Measurements from ENCODE around the gene ARHGEF1. TPM values are rescaled to one million over a fixed set of nuclear protein-coding genes. Genes with fewer than 3 reads are reported as not detected.

Gene ARHGEF1
- total RNA-seq, 1 donor from 2014 or later, result 113 TPM

DNA sequence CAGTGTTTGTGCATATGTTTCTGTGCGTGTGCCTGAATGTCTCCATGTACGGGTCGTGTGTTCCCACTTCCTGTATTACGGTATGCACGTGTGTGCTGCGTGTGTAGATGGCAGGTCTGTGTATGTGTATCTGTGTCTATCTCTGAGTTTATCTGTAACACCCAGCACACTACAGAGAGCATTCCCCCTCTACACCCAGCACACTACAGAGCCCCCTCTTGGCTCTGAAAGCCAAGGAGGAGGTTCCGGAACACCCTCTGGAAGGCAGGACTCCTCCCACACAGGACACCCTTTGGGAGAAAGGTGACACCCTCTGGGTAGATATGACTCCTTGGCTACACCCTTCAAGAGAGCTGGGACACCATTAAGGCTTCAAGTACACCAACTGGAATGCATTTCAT, 47.3 kb downstream of the ARHGEF1 start:
- no peak for TF ChIP-seq CTCF (IDR thresholded peaks at IDR 0.05; ENCODE audit: unreplicated experiment)
- DNase-seq (ENCODE audit: low spot score), result no peak
- peaks cover 10% of the 10 kb centered on the region for H3K4me1 Mint-ChIP-seq (ENCODE audit: unreplicated experiment)
- H3K4me3 Mint-ChIP-seq (ENCODE audit: unreplicated experiment), result no peak overlapping the region
- H3K9me3 Mint-ChIP-seq (ENCODE audit: unreplicated experiment), result no peaks in the 10 kb centered on the region
- peaks cover 8% of the 10 kb centered on the region for H3K36me3 Mint-ChIP-seq (ENCODE audit: low read depth, unreplicated experiment)
- H3K27ac Mint-ChIP-seq (ENCODE audit: unreplicated experiment), result peak overlapping the region; percentile 36
- peaks cover 34% of the 10 kb centered on the region for H3K27me3 Mint-ChIP-seq (ENCODE audit: unreplicated experiment)

DNA sequence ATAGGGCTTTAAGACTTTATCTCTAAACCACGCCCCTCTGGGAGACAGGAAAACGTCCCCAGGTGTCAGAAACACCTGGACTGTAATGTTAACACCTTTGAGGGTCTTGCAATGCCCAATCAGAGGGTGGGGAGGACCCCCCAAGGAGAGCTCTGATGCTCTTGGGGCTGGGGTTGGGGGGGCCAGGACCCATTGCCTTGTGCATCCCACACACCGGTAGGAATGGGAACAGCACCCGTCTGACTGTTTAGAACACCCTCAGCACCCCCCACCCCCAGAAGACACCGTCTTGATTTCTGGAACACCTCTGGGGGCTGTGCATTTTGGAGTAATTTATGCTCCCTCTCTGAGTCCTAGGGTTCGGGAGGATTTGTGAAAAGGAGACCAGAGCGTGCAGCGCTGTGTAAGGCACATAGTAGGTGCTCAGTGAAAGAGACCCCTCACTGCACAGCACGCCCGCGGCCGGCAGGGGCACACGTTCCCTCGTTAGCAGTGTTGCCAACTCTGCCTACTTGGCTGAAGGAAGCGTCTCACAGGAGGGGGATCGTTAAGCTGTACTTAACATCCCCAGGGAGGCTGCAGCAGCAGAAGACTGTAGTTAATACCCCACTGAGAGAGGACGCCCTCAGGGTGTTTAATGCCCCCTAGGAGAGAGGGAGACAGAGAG, 48.1 kb downstream of the ARHGEF1 start:
- Mint-ChIP-seq H3K27ac (ENCODE audit: unreplicated experiment) (peak overlapping the region; percentile 36), H3K9me3 (ENCODE audit: unreplicated experiment) (no peaks in the 10 kb centered on the region), H3K4me1 (ENCODE audit: unreplicated experiment) (peaks cover 10% of the 10 kb centered on the region), H3K4me3 (ENCODE audit: unreplicated experiment) (no peak overlapping the region), H3K27me3 (ENCODE audit: unreplicated experiment) (peaks cover 36% of the 10 kb centered on the region), H3K36me3 (ENCODE audit: low read depth, unreplicated experiment) (peaks cover 9% of the 10 kb centered on the region)
- peak; percentile 56 for TF ChIP-seq CTCF (IDR thresholded peaks at IDR 0.05; ENCODE audit: unreplicated experiment)
- no peak for DNase-seq (ENCODE audit: low spot score)

- peaks cover 43% of the 10 kb centered on the region for H3K27me3 Mint-ChIP-seq (ENCODE audit: unreplicated experiment)
- TF ChIP-seq CTCF (IDR thresholded peaks at IDR 0.05; ENCODE audit: unreplicated experiment), result no peak
- DNase-seq (ENCODE audit: low spot score), result no peak
- peaks cover 12% of the 10 kb centered on the region for H3K36me3 Mint-ChIP-seq (ENCODE audit: low read depth, unreplicated experiment)
- peaks cover under 1% of the 10 kb centered on the region for H3K9me3 Mint-ChIP-seq (ENCODE audit: unreplicated experiment)
- no peak overlapping the region for H3K27ac Mint-ChIP-seq (ENCODE audit: unreplicated experiment)
- peaks cover 10% of the 10 kb centered on the region for H3K4me1 Mint-ChIP-seq (ENCODE audit: unreplicated experiment)
- no peak overlapping the region for H3K4me3 Mint-ChIP-seq (ENCODE audit: unreplicated experiment)
Measured at GRCh38 chr19:41932259-41932719, 49.3 kb downstream of the ARHGEF1 start.

GRCh38 chr19:41932720-41933332, 49.8 kb downstream of the ARHGEF1 start:
- Mint-ChIP-seq H3K4me3 (ENCODE audit: unreplicated experiment) (no peak overlapping the region), H3K36me3 (ENCODE audit: low read depth, unreplicated experiment) (peaks cover 16% of the 10 kb centered on the region), H3K27me3 (ENCODE audit: unreplicated experiment) (peaks cover 45% of the 10 kb centered on the region), H3K9me3 (ENCODE audit: unreplicated experiment) (peaks cover 4% of the 10 kb centered on the region), H3K27ac (ENCODE audit: unreplicated experiment) (no peak overlapping the region), H3K4me1 (ENCODE audit: unreplicated experiment) (peaks cover 14% of the 10 kb centered on the region)
- TF ChIP-seq CTCF (IDR thresholded peaks at IDR 0.05; ENCODE audit: unreplicated experiment), result no peak
- DNase-seq (ENCODE audit: low spot score), result no peak

Measured in endothelial cell (in vitro differentiated cells).